Endodermal cell (in vitro differentiated cells): ENCODE measurements around the gene CYP2A13. TPM values are rescaled to one million over a fixed set of nuclear protein-coding genes. Genes with fewer than 3 reads are reported as not detected.
"Not testable (repeated sequence)": the region's sequence is repeated elsewhere in the genome, so short reads cannot be mapped to it uniquely, and the experiment has no call there.

Experiments used
- DNase-seq: peaks from one replicate; pipeline ENCODE4 v3.0.0-alpha.2; 2017
- H3K27ac ChIP-seq: 2 replicates; pipeline ENCODE4 v1.5.1; 2013; ENCODE audit warnings: mild to moderate bottlenecking, low read depth, low read length, moderate library complexity
- H3K27me3 ChIP-seq: 2 replicates; pipeline ENCODE4 v1.6.1; 2013; ENCODE audit warnings: mild to moderate bottlenecking, low read length, moderate library complexity; ENCODE audit not compliant: insufficient read depth, control insufficient read depth, poor library complexity, severe bottlenecking
- H3K36me3 ChIP-seq: 2 replicates; pipeline ENCODE4 v1.7.0; 2013; ENCODE audit warnings: mild to moderate bottlenecking, low read length, moderate library complexity; ENCODE audit not compliant: control insufficient read depth, insufficient read depth
- H3K4me1 ChIP-seq: one replicate; pipeline ENCODE4 v1.7.0; 2013; ENCODE audit warnings: low read length; ENCODE audit not compliant: control insufficient read depth, insufficient read depth
- H3K4me3 ChIP-seq: 2 replicates; pipeline ENCODE4 v1.5.1; 2013; ENCODE audit warnings: mild to moderate bottlenecking, low read length, moderate library complexity
- H3K9ac ChIP-seq: 2 replicates; pipeline ENCODE4 v1.6.1; 2013; ENCODE audit warnings: mild to moderate bottlenecking, low read length, moderate library complexity; ENCODE audit not compliant: poor library complexity, severe bottlenecking; ENCODE audit errors: extremely low read depth
- H3K9me3 ChIP-seq: 2 replicates; pipeline ENCODE4 v1.6.1; 2013; ENCODE audit warnings: mild to moderate bottlenecking, low read length, moderate library complexity; ENCODE audit not compliant: control insufficient read depth
- H3K27ac Mint-ChIP-seq: 2 replicates; pipeline ENCODE4 v1.8.0; 2020; ENCODE audit warnings: mixed read lengths
- H3K27me3 Mint-ChIP-seq: 2 replicates; pipeline ENCODE4 v1.8.0; 2021; ENCODE audit warnings: mild to moderate bottlenecking, mixed read lengths; ENCODE audit not compliant: insufficient read depth
- H3K36me3 Mint-ChIP-seq: 2 replicates; pipeline ENCODE4 v1.8.0; 2020; ENCODE audit warnings: low read depth, mixed read lengths
- H3K4me1 Mint-ChIP-seq: 2 replicates; pipeline ENCODE4 v1.8.0; 2020; ENCODE audit warnings: mixed read lengths
- H3K4me3 Mint-ChIP-seq: 2 replicates; pipeline ENCODE4 v1.8.0; 2020; ENCODE audit warnings: mild to moderate bottlenecking, moderate library complexity, mixed read lengths
- H3K9me3 Mint-ChIP-seq: 2 replicates; pipeline ENCODE4 v1.8.0; 2020; ENCODE audit warnings: mild to moderate bottlenecking, mixed read lengths
- WGBS, 2 experiments: methylation state at CpG; one replicate each; pipeline versions ENCODE4 v1.1.5 to v1.1.7; 2013; ENCODE audit warnings: missing lambda C conversion rate in 2 of 2, mixed read lengths in 1 of 2; ENCODE audit not compliant: insufficient coverage in 1 of 2, insufficient read length in 1 of 2; 5-methylcytosine and 5-hydroxymethylcytosine counted together
- total RNA-seq, 2 donors: library from RNA; stranded (reverse); fragmentation: NEBNext Ultra II Directional in 1 of 2; extraction: Animal tissue kit (Norgen Biotek cat#: 25700) in 1 of 2; gene quantifications; 2 replicates in 1 of 2; 3 replicates in 1 of 2; pipeline ENCODE4 v1.2.1, GENCODE V29; 2021
- TF ChIP-seq, protein P1 (sequence below): fragments of 200-600 bp; sonication (generic); conservative IDR thresholded peaks from 2 replicates; pipeline ENCODE4 v1.5.0; 2021; ENCODE audit warnings: antibody characterized with exemption, mild to moderate bottlenecking

CYP2A13 gene
- total RNA-seq, 2 donors from 2014 or later = not detected

DNA sequence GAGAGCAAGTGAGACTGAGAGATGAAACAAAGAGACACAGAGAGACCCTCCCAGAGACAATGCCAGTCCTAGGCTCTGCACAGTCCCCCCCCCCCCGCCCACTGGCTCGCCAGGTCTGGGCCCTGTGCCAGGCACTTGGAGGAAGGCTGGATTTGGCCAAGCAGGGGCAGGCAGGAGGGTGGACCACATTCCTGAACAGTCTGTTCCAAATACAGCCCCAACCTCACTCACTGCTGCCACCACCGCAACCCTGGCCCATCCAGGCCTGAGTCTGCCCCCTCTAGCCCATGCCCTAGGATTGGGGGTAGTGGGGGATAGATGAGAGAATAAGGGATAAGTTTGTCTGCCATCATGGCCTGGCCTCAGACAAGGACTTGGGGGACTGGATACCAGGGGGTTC lies 45.0 kb downstream of the CYP2A13 start:
- Mint-ChIP-seq H3K27ac (no peak overlapping the region), H3K27me3 (peaks cover 65% of the 10 kb centered on the region), H3K4me1 (peaks cover 2% of the 10 kb centered on the region), H3K9me3 (no peaks in the 10 kb centered on the region), H3K36me3 (no peaks in the 10 kb centered on the region), H3K4me3 (no peak overlapping the region)
- TF ChIP-seq, protein P1, sequence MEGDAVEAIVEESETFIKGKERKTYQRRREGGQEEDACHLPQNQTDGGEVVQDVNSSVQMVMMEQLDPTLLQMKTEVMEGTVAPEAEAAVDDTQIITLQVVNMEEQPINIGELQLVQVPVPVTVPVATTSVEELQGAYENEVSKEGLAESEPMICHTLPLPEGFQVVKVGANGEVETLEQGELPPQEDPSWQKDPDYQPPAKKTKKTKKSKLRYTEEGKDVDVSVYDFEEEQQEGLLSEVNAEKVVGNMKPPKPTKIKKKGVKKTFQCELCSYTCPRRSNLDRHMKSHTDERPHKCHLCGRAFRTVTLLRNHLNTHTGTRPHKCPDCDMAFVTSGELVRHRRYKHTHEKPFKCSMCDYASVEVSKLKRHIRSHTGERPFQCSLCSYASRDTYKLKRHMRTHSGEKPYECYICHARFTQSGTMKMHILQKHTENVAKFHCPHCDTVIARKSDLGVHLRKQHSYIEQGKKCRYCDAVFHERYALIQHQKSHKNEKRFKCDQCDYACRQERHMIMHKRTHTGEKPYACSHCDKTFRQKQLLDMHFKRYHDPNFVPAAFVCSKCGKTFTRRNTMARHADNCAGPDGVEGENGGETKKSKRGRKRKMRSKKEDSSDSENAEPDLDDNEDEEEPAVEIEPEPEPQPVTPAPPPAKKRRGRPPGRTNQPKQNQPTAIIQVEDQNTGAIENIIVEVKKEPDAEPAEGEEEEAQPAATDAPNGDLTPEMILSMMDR = no peak
- H3K36me3 ChIP-seq = no peaks in the 10 kb centered on the region
- H3K4me3 ChIP-seq = no peak overlapping the region
- no peak for DNase-seq
- H3K9ac ChIP-seq = no peak overlapping the region
- peaks cover 44% of the 10 kb centered on the region for H3K27me3 ChIP-seq
- H3K27ac ChIP-seq = no peak overlapping the region
- WGBS, 2 experiments = 100% methylated on average over 1 of the region's 3 CpGs; no CpG with 5 or more reads in 1 of the 2 experiments
- H3K9me3 ChIP-seq = no peaks in the 10 kb centered on the region
- H3K4me1 ChIP-seq = no peaks in the 10 kb centered on the region

DNA sequence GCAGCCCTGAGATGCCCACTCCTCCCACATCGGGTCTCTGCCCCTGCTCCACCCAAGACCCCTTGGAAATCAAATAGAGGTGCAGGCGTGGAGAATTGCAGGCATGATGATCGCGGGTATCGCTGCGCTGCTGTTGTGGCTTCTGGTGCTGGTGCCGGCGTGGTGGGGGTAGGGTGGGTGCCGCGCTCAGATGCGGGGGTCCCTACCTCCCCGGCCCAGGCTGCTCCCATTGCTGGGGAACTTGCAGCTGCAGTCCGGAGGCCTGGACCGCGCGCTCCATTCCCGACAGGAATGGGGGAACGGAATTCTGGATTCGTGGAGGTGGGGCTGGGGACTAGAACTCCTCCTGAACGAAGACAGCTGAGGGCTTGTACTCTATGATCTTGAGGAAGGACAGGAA lies 46.4 kb downstream of the CYP2A13 start:
- no peak overlapping the region for H3K27ac ChIP-seq
- H3K4me1 Mint-ChIP-seq = peaks cover 2% of the 10 kb centered on the region
- H3K4me1 ChIP-seq = no peaks in the 10 kb centered on the region
- 94 to 100% methylated on average over 6 to 16 of the region's 20 CpGs for WGBS, 2 experiments
- no peaks in the 10 kb centered on the region for H3K9me3 Mint-ChIP-seq
- H3K27me3 Mint-ChIP-seq = peaks cover 51% of the 10 kb centered on the region
- no peak for DNase-seq
- H3K27me3 ChIP-seq = peaks cover 34% of the 10 kb centered on the region
- TF ChIP-seq, protein P1 = no peak
- no peaks in the 10 kb centered on the region for H3K36me3 Mint-ChIP-seq
- no peak overlapping the region for H3K4me3 ChIP-seq
- H3K36me3 ChIP-seq = no peaks in the 10 kb centered on the region
- peak overlapping the region; percentile 71 for H3K4me3 Mint-ChIP-seq
- H3K9me3 ChIP-seq = no peaks in the 10 kb centered on the region
- H3K9ac ChIP-seq = no peak overlapping the region
- H3K27ac Mint-ChIP-seq = no peak overlapping the region

DNA sequence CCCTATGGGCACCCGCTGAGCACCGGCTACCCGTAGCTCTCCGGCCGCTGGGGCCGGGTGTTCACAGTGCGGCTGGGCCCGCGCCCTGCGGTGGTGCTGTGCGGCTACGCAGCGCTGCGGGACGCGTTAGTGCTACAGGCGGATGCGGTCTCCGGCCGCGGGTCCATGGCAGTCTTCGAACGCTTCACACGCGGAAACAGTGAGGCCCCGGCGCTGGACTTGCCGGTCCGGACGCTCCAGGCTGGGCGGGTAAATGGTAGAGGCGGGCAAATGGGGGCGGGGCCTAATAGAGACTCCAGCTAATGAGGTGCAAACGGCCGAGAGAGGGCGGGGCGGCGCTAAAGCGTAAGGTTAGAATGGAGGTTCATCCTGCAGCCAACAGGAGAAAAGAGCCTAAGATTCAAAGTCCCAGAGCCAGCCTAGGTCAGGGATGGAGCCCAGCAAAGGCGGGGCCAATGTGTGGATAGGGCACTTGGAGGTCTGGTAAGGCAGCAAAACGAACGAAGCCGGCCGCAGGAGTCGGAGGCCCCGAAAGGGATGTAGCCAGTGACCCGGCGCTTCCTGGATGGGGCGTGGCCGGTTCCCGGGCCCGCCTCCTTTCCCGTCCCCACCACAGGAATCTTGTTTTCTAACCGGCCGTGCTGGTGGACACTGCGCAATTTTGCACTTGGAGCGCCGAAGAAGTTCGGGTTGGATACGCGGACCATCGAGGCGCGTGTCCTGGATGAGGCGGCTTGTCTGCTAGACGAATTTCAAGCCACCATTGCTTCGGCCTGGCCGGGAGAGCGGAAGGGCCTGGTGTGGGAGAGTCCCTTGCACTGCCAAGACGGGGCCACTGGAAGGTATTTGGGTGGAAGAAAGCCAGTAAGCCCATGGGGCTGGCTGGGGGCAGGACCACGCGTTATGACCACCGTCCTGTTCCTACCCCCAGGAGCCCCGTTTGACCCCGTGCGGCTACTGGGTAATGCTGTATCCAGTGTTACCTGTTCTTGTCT lies 47.4 kb downstream of the CYP2A13 start:
- not testable (repeated sequence) for H3K4me1 ChIP-seq, H3K27ac ChIP-seq, H3K9me3 ChIP-seq, H3K36me3 Mint-ChIP-seq, H3K36me3 ChIP-seq, H3K9me3 Mint-ChIP-seq, H3K4me1 Mint-ChIP-seq, H3K9ac ChIP-seq
- Histone ChIP-seq H3K27me3 (peaks cover 34% of the 10 kb centered on the region), H3K4me3 (peak overlapping the region; percentile 58)
- TF ChIP-seq, protein P1 = peak; percentile 11
- H3K4me3 Mint-ChIP-seq = peak overlapping the region; percentile 71
- peak; percentile 93 for DNase-seq
- peaks cover 48% of the 10 kb centered on the region for H3K27me3 Mint-ChIP-seq
- H3K27ac Mint-ChIP-seq = peak overlapping the region; percentile 94
- WGBS, 2 experiments = 31 to 75% methylated on average over 19 to 56 of the region's 76 CpGs
